ENCODE results near the gene PVALB.

GRCh38 chr22:36757668-36758211 is 59.1 kb downstream of the PVALB start:
- TF ChIP-seq IKZF1 (conservative IDR thresholded peaks at IDR 0.05) (no peak), ZZZ3 (IDR thresholded peaks at IDR 0.05; ENCODE audit: control insufficient read depth, insufficient read length, low read depth) (no peak), RCOR1 (conservative IDR thresholded peaks at IDR 0.05; ENCODE audit: low read depth, low read length) (no peak), CTCF (IDR thresholded peaks at IDR 0.05 in 2 of 3, conservative IDR thresholded peaks at IDR 0.05 in 1 of 3; ENCODE audit: control insufficient read depth in 2 of 3, extremely low read depth in 1 of 3, insufficient read depth in 1 of 3, low read depth in 3 of 3, low read length in 3 of 3) (peak; percentile 84 to 88 (median 87))

Measured in GM12878 (cell line).